NCI-H69 (cell line): ENCODE measurements around the gene GFRA4.
A peak's percentile ranks its signal among the peaks of the same experiment; 100 is the strongest.

Experiments used
- DNase-seq: peaks from one replicate; lab custom pipeline; 2025; lab: John Stamatoyannopoulos, UW

Gene GFRA4

DNA sequence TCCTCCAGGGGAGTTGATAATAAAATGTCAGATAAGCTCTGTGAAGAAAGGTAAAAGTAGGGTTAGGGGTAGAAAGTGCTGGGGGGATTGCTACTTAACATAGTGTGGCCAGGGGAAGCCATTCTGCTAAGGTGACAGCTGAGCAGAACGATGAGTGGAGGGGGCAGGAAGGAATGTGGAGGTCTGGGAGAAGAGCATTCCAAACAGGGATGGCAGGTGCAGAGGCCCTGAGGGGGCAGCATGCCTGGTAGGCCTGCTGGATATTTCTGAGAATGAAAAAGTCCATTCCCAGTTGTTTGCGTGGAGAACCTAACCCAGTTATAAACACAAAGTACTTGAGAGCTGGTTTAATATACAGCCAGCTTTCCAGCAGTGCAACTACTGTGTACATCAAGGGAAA is 9.3 kb downstream of the GFRA4 start:
- DNase-seq: no peak

GRCh38 chr20:3652676-3653596 is 10.3 kb downstream of the GFRA4 start:
- no peak for DNase-seq

- no peak for DNase-seq
Measured at GRCh38 chr20:3652221-3652620, 11.0 kb downstream of the GFRA4 start.

- peak; percentile 5 for DNase-seq
Measured at GRCh38 chr20:3651204-3651962, 11.8 kb downstream of the GFRA4 start.

GRCh38 chr20:3648951-3649350 is 14.2 kb downstream of the GFRA4 start:
- peak; percentile 8 for DNase-seq

DNA sequence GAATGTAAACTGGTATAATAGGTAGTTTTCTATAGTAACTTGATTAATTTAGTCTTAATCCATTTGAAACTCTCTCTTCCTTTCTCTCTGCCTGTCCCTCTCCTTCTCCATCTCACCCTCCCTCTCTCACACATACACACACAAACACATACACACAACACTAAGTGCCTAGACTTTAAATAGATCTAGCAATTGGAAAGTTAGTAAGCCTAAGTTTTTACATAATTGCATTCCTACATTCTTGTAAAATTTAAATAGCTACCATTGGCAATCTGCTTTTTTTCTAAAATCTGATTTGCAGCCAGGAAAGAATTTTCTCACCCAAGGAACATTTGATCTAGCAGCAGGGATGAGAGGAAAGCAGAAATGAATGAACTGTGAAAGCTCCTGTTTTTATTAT is 15.7 kb downstream of the GFRA4 start:
- DNase-seq: no peak

DNA sequence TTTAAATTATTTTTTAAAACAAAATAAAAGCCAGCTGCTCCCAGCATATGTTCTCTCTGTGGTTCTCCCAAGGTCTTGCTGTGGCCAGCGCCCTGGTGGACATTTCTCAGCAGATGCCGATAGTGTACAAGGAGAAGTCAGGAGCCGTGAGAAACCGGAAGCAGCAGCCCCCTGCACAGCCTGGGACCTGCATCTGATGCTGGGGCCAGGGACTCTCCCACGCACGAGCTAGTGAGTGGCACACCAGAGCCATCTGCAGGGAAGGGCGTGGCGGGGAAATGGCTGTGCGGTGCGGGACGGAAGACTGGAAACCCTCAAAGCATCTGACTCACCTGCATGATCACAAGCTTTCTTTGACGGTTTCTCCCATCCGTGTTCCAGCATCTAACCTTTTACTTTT is 16.5 kb downstream of the GFRA4 start:
- DNase-seq: no peak

DNA sequence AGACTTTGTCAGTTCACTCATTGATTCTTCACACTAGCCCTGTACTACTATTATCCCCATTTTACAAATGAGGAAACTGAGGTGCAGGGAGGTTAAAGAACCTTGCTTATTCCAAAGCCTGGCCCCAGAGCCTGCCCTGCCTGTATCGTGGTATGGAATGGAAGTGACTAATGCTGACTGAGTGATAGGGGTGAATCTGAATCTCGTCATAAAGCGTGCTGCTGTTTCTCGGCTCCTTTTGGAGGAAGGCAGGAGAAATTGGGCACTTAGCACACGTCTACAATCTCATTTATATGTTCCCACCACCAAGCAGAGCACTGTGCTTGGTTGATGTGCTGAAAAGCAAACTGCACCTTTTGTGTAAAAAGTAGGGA is 17.1 kb downstream of the GFRA4 start:
- no peak for DNase-seq

GRCh38 chr20:3645309-3646066 is 17.7 kb downstream of the GFRA4 start:
- peak; percentile 18 for DNase-seq

DNA sequence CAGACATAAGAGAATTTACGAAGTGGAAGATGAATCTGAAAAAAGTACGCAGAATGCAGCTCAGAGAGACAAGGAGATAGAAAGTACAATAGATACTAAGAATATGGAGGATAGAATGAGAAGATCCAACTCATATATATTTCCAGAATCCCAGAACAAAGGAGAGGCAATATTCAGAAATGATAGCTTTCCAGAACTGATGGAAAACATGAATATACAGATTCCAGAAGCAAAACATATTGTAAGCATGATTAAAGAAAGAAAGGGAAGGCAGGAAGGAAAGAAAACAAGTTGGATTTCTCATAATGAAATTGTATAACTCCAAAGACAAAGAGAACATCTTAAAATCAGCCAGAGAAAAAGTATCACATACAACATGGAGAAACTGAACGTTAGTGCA is 22.9 kb downstream of the GFRA4 start:
- DNase-seq: no peak

GRCh38 chr20:3635346-3635745 is 27.9 kb downstream of the GFRA4 start:
- DNase-seq: no peak

GRCh38 chr20:3633913-3634478 is 29.2 kb downstream of the GFRA4 start:
- no peak for DNase-seq

GRCh38 chr20:3632311-3633004 is 30.7 kb downstream of the GFRA4 start:
- no peak for DNase-seq

DNA sequence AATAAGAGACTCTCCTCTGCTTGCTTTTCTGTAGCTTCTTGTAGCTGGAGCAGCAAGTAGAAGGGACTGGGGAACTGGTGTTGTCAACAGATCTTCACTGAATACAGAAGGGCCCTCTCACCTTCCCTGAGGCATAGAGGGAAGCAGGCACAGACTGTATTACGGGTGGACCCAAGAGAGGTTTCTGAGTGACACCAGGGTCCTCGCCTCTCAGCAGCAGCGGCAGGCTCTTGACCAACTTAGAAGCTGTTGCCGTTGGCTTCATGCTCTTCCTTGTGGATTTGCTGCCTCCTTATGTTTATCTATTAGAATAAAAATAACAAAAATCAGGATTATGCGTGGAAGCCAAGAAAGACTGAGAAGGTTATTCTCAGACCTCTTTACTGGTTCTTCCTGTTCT is 31.7 kb downstream of the GFRA4 start:
- DNase-seq: no peak

GRCh38 chr20:3630429-3630828 is 32.8 kb downstream of the GFRA4 start:
- DNase-seq: no peak

DNA sequence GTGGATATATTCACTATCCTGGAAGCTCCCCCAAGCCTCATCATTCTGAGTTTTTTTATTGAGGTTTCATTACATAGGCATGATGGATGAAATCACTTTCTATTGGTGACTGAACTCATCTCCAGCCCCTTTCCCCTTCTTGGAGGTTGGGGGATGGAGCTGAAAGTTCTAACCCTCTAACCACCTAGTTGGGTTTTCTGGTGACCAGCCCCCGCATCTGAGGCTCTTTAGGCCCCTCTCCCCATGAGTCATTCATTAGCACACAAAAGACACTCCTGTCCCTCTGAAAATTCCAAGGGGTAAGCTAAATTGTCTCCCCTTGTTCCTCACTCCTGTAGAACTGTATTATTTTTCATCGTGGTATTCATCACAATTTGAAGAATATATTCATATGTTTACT is 33.3 kb downstream of the GFRA4 start:
- no peak for DNase-seq

DNA sequence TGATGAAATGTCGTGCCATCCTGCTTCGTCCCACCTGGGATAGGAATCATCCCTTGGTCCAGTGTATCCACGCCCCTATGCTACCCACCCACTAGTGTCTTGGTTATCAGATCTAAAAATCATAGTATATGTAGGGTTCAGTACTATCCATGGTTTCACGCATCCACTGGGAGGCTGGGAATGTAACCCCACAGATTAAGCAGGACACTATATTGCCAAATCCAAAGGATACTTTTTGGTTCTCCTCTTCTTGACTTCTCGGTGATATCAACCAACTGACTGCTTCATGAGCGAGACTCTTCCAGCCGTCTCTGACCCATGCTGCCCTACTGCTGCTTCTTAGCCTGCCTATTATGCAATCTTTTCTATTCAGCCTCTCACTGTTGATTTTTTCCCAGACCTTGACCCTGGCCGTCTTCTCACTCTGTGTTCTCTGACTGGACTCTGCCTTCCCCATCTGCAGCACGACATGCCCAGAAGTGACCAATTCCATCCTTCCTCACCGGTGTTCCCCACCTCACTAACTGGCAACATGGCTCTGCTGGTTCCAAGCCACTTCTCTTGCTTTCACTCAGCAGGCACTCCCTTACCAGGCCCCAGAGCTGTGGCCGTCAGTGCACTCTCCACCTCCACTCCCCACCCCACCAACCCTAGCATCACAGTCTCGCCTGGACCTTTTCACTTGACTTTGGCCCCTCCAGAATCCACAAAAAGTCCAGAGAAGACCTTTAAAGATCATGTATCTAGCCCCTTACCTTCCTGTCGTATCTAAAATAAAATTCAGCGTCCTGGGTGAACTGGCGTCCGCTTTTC is 34.5 kb downstream of the GFRA4 start:
- no peak for DNase-seq

GRCh38 chr20:3627476-3627875 is 35.7 kb downstream of the GFRA4 start:
- no peak for DNase-seq

DNA sequence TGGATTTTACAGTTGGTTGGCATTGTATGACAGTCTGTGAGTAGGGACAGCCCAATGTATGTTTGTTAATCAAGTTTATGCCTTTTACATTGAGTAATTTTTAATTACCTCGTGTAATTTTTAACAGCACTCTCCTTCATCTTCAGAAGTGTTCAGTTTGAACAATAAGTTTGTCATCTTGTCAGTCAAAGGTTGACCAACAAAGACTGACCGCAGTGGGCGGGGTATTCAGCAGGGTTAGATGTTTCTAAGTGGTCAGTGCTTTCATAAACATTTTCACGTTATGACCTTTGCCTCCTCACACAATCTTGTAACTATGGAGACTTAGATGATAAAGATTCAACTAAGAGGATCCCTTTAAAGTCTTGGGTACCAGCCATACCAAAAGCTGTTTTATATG is 40.8 kb downstream of the GFRA4 start:
- no peak for DNase-seq

GRCh38 chr20:3621111-3621510 is 42.1 kb downstream of the GFRA4 start:
- no peak for DNase-seq

DNA sequence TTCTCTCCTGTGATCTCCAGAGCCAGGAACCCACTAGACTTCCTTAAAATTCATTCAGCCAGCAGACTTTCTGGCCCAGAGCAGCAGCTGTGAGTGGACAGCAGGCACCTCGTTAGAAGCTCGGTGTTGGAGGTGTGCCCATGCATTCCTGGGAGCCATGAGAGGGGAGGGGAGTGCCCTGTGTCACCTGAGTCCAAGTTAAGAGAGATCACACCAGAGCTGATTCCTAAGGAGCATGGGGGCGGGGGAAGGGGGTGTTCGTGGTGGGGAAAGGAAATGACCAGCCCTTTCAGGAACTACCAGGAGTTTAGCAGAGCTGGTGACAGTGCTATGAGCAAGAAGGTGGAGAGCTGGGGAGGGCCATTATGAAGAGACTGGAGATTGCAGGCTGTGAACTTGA is 46.9 kb downstream of the GFRA4 start:
- no peak for DNase-seq
